GM18511 (cell line): Measurements from ENCODE around the gene DCUN1D2.
"Not testable (repeated sequence)": the region's sequence is repeated elsewhere in the genome, so short reads cannot be mapped to it uniquely, and the experiment has no call there.

Experiments
- ATAC-seq: cut with Tn5 transposase; IDR thresholded peaks from one replicate; pipeline ENCODE4 v1.9.1; 2021; ENCODE audit warnings: mild to moderate bottlenecking, moderate library complexity; ENCODE audit not compliant: unreplicated experiment

DCUN1D2 gene

GRCh38 chr13:113491982-113492381 is 1.5 kb upstream of the DCUN1D2 start:
- ATAC-seq, result no peak

GRCh38 chr13:113491418-113491883 is 940 bp upstream of the DCUN1D2 start:
- ATAC-seq, result no peak

GRCh38 chr13:113489549-113490495 is 689 bp downstream of the DCUN1D2 start:
- ATAC-seq, result peak; percentile 27

- no peak for ATAC-seq
Measured at GRCh38 chr13:113489171-113489548, 1.4 kb downstream of the DCUN1D2 start.

- ATAC-seq, result no peak
Measured at GRCh38 chr13:113488283-113488682, 2.2 kb downstream of the DCUN1D2 start.

GRCh38 chr13:113486698-113487097 is 3.8 kb downstream of the DCUN1D2 start:
- no peak for ATAC-seq

- no peak for ATAC-seq
Measured at GRCh38 chr13:113485545-113485944, 5.0 kb downstream of the DCUN1D2 start.

- ATAC-seq, result no peak
Measured at GRCh38 chr13:113483504-113484293, 6.8 kb downstream of the DCUN1D2 start.

- ATAC-seq, result no peak
Measured at GRCh38 chr13:113483081-113483480, 7.4 kb downstream of the DCUN1D2 start.

GRCh38 chr13:113479179-113479578 is 11.3 kb downstream of the DCUN1D2 start:
- ATAC-seq, result no peak

- no peak for ATAC-seq
Measured at GRCh38 chr13:113477724-113478123, 12.8 kb downstream of the DCUN1D2 start.

GRCh38 chr13:113476811-113477210 is 13.7 kb downstream of the DCUN1D2 start:
- no peak for ATAC-seq

GRCh38 chr13:113475911-113476310 is 14.6 kb downstream of the DCUN1D2 start:
- ATAC-seq, result no peak

- no peak for ATAC-seq
Measured at GRCh38 chr13:113475280-113475679, 15.2 kb downstream of the DCUN1D2 start.

- ATAC-seq, result no peak
Measured at GRCh38 chr13:113474179-113474578, 16.3 kb downstream of the DCUN1D2 start.

GRCh38 chr13:113472355-113473025 is 18.0 kb downstream of the DCUN1D2 start:
- ATAC-seq, result no peak

GRCh38 chr13:113471844-113472243 is 18.7 kb downstream of the DCUN1D2 start:
- no peak for ATAC-seq

GRCh38 chr13:113470635-113471163 is 19.8 kb downstream of the DCUN1D2 start:
- ATAC-seq, result not testable (repeated sequence)

GRCh38 chr13:113470073-113470472 is 20.4 kb downstream of the DCUN1D2 start:
- ATAC-seq, result no peak

GRCh38 chr13:113469582-113469981 is 20.9 kb downstream of the DCUN1D2 start:
- ATAC-seq, result no peak
